Ecto neural progenitor cell (in vitro differentiated cells): ENCODE results near the gene GCC2.
"Not testable (repeated sequence)": the region's sequence is repeated elsewhere in the genome, so short reads cannot be mapped to it uniquely, and the experiment has no call there.

Experiments
- DNase-seq: peaks from one replicate; pipeline ENCODE4 v3.0.0-alpha.2; 2018; ENCODE audit warnings: low spot score

Gene GCC2

DNA sequence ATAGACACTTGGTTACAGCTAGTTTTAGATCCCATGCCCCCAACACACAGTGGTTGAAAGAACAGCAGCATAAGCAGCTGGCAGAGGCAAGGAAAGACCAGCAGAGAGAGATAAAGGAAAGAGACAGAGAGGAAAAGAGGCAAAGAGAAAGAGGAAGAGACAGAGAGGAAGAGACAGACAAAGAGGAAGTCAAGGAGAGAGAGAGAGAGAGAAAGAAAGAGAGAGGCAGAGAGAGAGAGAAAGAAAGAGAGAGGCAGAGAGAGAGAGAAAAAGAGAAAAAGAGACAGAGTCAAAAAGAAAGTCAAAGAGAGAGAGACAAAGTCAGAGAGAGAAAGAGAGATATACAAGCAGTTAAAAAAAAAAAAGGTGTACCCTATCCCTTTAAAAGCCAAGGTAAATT, 76.3 kb downstream of the GCC2 start:
- DNase-seq, result not testable (repeated sequence)

DNA sequence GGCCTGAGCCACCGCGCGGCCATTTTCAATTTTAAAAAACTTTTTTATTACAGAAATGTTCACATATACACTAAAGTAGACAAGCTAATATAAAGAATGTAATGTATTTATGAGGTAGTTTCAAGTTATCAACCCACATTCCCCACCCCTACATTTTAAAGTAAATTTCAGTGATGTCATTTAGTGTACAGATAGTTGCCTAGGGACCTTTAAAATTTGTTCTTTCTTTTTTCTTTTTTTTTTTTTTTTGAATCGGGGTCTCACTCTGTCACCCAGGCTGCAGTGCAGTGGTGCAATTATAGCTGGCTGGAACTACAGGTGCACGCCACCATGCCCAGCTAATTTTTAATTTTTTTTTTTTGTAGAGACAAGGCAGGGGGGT, 82.7 kb downstream of the GCC2 start:
- no peak for DNase-seq

DNA sequence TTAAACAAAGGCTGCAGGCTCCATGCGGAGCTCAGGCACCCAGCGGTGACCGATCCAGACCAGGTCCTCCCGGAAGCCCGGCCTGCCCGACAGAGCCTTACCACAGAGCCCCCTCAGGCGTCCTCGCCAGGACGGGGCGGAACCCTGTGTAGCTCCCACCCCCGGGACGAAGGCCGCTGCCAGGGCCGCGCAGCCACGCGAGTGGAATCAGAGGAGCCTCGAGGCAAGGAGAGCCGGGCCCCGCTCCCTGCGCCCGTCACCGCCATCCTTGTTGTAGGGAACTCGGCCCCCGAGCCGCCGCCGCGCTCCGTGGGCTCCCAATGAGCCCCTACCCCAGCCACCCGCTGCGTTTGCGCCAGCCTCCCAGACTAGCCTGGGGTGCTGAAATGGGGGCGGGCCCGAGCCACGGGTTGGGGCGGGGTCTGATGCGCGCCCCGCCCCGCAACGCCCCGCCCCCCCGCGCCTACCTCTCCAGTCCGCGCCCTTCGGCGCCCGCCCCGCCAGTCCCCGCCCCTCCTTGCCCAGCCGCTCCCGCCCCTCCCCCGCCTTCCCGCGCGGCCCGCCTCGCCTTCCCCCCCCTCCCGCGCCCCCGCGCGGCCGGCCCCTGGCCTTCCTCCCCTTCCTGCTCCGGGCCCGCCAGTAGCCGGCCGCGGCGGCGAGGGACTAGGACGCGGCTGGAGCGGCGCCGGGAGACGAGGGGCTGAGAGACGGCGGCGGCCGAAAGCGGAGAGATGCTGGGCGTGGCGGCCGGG, 85.0 kb downstream of the GCC2 start, which contains the start of gene LIMS1:
TSS of gene LIMS1 (plus strand) at position 639 of the 752 bp plus-strand sequence. CDS start at position 732, 93 bp downstream.
- peak; percentile 93 for DNase-seq

DNA sequence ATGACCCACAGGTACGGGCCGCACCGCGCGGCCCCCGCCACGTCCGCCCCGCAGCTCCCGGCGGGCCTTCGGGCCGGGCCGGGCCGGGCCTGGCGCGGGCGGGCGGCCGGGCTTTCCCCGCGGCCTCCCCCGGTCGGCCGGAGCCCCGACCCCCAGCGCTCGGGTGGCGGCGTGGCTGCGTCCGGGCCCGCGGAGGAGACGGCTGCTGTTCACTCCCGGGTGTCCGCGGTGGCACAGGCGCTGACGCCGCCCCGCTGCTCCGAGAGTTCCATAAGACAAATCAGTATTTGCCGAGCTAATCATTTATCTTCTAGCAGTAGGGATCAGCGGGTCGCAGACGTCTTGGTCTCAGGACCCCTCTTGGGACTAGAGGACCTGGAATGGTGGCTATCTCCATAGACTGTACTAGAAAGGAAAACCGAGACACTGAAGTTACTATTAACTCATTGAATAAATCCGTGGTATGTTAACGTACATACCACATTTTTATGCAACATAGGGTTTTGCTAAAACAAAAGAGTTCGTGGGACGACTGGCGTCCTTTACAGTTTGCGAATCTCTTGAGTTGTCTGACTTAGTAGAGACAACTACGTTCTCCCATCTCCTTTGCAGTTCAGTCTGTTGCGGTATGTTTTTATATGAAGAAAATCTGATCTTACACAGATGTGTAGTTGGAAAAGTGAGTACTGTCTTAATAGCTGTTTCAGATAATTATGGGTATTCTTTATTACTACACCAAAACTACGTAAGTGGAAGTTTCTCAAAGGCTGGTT, 85.8 kb downstream of the GCC2 start:
- DNase-seq, result no peak

DNA sequence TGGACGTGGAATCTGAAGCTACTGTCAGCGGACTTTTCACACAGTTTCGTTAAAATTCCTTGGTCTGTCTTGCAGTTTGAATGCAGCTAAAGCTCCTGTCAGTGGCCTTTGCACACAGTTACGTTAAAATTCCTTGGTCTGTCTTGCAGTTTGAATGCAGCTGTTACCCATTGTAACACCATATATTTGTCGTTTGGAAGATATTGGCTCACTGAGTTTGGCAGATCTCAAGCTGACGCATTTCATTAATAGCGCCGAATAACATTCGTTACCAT, 86.3 kb downstream of the GCC2 start:
- no peak for DNase-seq

DNA sequence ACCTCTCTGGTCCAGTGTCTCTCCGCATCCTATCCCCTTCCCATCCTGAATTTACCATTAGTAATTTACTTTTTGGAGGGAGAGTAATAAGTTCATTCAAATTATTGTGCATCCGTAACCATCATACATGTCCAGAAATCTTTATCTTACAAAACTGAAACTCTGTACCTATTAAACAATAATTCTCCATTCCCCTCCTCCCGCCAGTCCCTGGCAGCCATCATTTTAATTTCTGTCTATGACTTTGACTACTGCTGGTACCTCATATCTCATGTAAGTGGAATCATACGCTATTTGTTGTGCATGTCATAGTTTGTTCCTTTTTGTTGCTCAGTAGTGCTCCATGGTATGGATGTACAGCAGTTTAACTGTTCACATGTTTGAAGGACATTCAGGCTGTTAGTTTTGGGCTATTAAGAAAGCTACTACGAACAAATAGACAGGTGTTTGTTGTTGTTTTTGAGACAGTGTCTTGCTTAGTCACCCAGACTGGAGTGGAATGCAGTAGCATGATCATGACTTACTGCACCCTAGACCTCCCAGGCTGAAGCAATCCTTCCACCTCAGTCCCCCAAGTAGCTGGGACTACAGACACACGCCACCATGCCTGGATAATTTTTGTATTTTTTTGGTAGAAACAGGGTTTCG, 87.3 kb downstream of the GCC2 start:
- DNase-seq, result no peak

DNA sequence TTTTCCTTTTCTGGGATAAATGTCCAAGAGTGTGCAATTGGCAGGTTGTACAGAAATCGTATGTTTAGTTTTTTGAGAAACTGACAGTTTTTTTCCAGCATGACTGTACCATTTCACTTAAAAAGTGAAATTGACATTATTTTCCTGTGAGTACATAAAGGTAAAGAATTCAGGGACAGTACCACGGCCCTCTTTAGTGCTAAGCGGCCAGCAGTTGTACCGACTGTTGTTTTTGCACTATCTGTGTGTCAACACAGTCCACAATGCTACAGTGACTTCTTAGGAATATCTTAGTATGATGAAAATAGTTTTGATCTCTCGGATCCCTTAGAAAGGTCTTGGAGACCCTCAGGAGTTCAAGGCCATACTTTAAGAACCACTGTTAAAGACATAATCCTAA, 87.9 kb downstream of the GCC2 start:
- DNase-seq, result no peak

DNA sequence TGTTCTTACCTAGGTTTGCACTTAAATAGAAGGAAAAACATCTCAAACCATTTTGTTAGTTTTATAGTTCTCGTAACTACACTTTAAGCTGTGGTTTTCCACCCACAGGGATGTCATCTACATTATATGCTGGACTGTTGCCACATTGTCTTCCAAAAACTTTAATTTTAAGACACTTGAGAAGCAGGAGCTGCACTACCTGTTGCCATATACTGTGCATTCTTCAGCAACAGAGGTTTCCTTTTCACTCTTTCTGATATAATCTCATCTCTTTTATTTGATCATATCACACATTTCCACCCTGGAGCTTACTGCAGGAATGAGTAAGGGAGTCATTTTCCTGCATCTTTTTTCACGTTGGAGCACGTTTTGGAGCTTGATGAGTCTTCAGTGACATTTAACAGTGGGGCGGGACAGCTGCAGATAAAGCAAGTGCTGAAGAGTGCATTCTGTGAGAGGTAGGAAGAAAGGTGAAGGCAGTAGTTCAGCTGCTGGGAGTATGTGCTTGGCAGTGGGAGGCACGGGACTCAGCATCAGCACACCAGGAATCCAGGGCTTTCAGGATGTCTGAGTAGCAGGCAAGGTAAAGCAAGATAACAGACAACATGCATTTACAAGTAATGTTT, 89.1 kb downstream of the GCC2 start:
- no peak for DNase-seq

DNA sequence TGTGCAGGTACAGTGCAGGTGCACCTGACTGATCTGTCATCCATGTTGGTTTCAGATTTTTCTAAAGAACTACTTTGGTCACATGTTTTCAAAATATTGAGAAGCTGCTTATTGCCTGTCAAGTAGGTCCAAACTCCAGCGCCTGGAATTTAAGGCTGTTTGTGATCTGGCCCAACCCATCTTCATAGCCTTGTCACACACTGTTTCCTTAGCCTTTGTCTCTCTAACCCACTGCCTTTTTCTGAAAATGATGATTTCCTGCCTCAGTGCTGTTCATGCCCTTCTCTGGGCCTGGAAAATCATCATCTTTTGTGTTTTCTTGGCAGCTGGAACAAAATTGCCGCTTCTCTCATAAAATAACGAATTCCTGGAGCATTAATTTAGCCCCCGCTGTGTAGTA, 92.4 kb downstream of the GCC2 start:
- no peak for DNase-seq

DNA sequence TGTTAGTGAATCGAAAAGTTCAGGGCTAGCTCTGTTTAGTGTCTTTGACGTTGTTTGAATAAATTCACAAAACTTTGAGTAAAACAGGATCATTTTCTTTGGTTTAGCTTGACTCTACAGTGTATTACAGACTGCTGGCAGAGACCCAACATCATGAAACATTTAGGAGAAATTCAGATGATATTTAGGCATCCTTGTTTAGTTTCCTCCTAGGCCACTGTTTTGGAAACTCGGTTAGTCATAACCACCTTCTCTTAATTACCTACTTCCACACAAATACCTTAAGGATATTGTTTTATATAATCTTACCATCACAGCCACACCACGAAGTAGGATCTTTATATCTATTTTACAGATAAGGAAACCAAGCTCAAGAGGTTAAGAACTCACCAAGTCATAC, 93.1 kb downstream of the GCC2 start:
- DNase-seq, result no peak

DNA sequence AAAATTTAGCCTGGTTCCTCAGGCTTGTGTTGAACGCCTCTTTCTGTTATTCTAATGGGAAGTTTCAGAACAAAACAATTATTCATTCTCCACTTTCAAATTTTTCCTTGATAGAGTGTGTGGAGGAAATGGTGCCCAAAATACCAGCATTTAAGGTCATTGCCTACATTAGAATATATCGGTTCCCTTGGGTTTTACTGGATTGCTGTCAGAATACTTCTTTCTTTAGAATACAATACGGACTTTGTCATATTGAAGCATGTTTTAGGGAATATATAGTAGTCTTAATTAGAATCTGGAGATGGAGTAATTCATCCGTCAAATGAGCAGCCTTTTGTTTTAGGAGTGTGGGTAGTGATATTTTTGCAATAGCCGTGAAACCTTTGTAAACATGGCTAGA, 98.6 kb downstream of the GCC2 start:
- no peak for DNase-seq

DNA sequence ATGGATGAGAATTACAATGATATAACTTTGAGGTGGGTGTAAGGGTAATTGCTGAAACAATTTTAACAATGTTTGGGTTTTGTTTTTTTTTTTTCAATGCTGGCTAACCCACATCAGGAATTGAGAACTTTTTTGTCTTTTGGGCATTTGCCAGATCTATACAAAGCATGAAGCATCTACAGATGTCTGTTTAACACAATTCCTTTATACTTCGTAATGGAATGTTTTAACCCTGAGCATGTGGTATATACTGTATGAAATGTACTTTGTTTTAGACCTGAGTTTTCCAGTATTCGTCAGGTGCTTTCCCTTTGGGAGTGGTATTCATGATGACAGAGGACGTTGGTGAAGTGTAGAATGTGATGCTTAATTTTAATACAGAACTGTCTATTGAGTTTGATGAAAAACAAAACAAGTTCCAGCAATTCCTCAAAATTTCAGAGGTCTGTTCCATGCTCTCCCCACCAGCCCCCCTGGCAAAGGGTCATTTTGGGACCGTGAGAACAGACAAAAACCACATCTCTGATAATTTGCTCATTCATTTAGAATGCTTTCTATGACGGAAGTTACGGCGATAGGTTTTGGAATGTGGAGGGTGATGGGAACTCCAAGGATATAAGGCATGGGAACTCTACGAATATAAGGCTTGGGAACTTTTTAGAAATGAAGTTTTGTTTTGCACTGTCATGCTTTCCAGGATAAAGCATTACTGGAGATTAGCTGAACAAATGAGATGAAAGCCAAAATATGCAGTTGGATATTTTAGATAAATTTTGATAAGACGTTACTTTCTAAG, 99.4 kb downstream of the GCC2 start:
- DNase-seq, result no peak

DNA sequence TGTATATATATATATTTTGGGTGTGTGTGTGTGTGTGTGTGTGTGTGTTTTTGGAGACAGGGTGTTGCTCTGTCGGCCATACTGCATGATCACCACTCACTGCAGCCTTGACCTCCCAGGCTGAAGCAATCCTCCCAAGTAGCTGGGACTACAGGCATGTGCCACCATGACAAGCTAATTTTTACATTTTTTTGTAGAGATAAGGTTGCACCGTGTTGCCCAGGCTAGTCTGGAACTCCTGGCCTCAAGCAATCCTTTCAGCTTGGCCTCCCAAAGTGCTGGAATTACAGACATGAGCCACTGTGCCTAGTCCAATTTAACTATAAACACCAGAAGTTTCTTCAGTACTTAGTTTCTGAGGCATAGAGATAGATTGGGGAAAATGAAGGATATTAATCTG, 103.6 kb downstream of the GCC2 start:
- DNase-seq, result no peak

DNA sequence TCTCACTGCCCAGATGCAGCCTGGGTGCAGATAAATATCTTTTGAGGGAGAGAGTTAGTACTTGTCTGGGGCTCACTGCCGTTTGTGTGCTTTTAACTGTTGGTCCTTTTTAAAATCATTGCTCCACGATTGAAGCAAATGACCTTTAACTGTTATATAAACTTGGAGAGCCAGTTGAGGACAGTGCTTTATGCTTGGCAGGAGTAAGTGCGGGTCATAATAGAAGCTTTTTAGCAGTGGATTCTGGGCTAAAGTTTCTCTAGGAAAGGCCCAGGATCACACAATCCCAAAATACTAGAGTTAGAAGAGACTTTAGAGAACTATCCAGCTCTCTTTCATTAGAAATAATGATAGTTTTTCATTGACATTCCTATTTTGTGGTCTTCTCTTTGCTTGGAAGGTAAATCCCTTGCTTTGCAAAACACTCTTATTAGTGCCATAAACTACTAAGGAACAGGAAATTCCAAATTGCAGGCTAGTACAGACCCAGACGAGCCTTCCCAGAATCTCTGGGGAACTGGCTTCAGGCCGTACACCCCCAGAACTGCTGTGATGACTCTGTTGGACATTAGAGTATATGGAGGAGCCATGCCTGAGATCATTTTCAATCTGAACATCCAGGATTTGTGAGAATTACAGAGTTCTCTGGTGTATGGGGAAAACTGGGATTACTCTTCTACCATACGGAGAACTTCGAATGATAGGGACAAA, 104.4 kb downstream of the GCC2 start:
- no peak for DNase-seq

DNA sequence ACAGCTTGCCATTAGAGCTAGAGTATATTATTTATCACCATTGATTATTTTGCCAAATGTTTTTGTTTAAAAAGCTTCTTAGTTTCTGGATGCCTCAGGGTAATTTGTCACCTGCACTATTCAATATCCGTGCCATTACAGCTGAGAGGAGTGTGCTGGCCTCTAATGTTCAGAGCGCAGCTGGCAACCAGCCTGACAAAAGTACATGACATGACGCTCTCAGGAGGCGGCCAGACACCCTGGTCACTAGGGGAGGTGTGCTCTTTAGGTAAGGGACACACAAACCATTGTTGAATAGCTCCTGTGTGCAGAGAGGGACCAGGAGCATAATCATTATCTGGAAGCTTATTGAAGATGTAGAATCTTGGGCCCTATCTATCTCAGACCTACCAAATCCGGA, 105.5 kb downstream of the GCC2 start:
- no peak for DNase-seq

DNA sequence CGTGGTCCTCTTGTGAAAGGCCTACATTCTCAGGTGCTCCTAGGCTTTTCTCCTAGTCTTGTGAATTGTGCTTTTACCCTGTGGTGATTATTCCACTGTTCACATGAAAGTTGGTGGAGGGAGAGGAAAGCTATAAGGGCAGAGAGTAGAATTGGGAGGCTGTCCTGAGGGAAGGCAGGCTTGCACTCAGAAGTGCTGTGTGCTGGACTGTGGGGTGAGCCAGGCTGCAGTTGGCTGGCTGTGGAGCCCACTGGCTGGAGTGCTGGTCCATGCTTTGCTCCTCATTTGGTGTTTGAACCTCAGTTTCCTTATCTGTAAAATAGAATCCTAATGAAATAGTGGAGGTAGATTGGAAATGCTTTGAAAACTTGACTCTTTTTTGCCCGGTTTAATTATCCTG, 106.6 kb downstream of the GCC2 start:
- DNase-seq, result no peak

DNA sequence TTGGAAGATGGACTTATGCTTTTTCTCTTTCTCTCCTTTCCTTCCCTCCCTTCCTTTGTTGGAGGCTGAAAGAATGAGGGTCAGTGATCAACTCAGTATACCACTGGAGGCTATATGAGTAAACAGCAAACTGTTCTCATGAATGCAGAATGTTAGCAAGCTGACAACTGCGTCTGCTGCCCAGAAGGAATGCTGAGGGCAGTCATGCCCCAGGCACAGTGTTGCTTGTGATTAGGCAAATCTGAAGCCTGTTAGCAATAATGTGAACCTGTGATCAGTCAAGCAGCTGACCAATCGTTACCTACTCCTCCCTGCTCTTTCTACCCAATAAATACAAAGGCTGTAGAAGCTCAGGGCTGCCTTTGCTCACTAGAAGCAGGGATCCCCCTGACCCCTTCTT, 107.6 kb downstream of the GCC2 start:
- not testable (repeated sequence) for DNase-seq
